ENCODE results near the gene SLC25A48. TPM values are rescaled to one million over a fixed set of nuclear protein-coding genes. Genes with fewer than 3 reads are reported as not detected.
"Not testable (repeated sequence)": the region's sequence is repeated elsewhere in the genome, so short reads cannot be mapped to it uniquely, and the experiment has no call there.

SLC25A48 gene
- total and polyA plus RNA-seq, 3 experiments from 2014 or later, result not detected

DNA sequence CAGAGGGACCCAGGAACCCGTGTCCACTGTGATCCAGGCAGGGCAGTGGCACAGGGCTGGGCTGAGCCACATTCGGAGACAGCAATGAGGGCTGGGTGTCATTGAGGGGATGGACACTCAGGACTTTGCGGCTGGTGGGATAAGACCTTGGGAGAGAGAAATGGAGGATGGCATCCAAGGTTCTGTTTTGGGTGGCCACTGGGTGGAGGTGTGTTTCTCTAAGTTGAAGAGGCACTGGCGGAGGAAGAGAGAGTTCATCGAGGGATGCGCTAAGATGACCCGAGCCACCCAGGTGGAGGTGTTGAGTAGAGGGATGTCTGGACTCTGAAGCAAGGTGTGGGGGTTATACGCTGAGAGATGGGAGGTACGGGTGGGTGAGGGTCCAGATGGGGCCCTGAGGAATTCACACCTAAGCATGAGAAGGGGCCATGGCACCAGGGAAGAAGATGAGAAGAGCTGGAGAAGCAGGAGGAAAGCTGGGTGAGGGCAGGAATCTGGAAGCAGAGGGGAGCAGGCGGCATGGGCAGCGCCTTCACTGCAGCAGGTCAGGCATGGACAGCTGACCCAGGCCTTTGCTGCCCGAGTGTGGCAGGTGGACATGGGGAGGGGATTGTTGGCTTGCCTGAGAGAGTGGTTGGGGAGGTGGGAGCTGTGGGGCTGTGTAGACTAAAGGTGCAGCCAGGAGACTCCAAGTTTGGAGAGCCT, 2.5 kb upstream of the SLC25A48 start:
- H3K27me3 Mint-ChIP-seq, result peaks cover 32 to 48% of the 10 kb centered on the region in 2 donors
- peaks cover 5 to 6% (median 5%) of the 10 kb centered on the region in 3 donors for H3K4me1 Mint-ChIP-seq
- Histone ChIP-seq H3K27ac (ENCODE audit: low read depth, low read length) (no peak overlapping the region), H3K4me1 (ENCODE audit: insufficient read depth, low read length) (no peaks in the 10 kb centered on the region), H3K27me3 (ENCODE audit: insufficient read depth, low read length, poor library complexity, severe bottlenecking) (no peaks in the 10 kb centered on the region), H3K4me3 (ENCODE audit: low read length) (no peak overlapping the region), H3K9me3 (ENCODE audit: low read length) (no peaks in the 10 kb centered on the region), H3K36me3 (ENCODE audit: insufficient read depth, low read length) (no peaks in the 10 kb centered on the region)
- peaks cover 0 to 2% (median 0%) of the 10 kb centered on the region in 5 donors for H3K9me3 Mint-ChIP-seq
- no peak for DNase-seq
- H3K36me3 Mint-ChIP-seq, result no peaks in the 10 kb centered on the region
- ChIA-PET CTCF (no interaction called here), POLR2A (no interaction called here)
- no peak overlapping the region for H3K27ac Mint-ChIP-seq
- no peak overlapping the region for H3K4me3 Mint-ChIP-seq

DNA sequence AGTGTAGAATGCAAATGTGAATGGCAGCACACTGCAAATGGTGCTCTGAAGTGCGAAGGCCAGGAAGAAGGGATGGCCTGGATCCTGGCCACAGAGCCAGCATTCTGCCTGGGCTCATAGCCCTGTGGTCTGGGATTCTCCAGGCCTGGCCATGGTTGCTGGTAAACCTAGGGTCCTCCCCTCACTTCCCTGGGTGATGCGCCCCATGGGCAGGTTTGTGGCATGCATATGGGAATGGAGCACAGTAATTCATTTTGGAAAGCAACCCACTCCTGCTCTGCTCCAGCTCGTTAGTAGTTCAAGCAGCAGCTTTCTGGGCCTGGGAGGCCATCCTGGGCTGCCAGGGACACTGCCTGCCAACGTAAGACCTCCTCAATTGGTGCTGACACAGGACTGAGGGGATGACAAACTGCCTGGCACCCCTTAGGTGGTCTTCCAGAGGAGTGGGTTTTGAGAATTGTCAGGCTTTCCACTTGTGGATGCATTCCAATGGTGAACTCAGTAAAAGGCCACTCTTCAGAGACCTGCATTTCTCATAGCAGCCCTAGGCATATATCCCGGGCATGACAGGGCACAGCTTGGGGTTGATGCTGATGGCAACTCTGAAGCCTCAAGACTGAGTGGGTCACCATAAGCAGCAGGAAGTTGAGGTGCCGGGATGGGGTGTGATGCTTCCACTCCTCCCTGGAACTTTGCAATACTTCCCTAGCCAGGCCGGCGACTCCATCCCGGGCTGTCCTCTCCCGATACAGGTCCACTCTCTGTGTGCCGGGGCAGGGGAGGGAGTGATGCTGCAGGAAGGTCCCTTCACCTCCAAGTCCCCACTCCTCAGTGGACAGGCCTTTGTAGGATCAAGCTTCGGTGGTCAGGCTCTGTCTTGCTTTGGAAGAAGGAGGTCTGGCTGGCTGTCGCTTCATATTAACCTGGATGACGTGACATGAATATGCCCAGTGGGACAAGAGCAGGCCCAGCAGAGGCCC, 1.2 kb upstream of the SLC25A48 start:
- H3K9me3 ChIP-seq (ENCODE audit: low read length), result no peaks in the 10 kb centered on the region
- Mint-ChIP-seq H3K4me1 (peaks cover 5 to 6% (median 5%) of the 10 kb centered on the region in 3 donors), H3K27me3 (peaks cover 32 to 48% of the 10 kb centered on the region in 2 donors), H3K4me3 (no peak overlapping the region), H3K27ac (no peak overlapping the region), H3K36me3 (no peaks in the 10 kb centered on the region), H3K9me3 (peaks cover 0 to 8% (median 6%) of the 10 kb centered on the region in 5 donors)
- POLR2A ChIA-PET, result no interaction called here
- H3K4me3 ChIP-seq (ENCODE audit: low read length), result no peak overlapping the region
- no peak for DNase-seq
- no peak overlapping the region for H3K27ac ChIP-seq (ENCODE audit: low read depth, low read length)
- no peaks in the 10 kb centered on the region for H3K36me3 ChIP-seq (ENCODE audit: insufficient read depth, low read length)
- CTCF ChIA-PET, result no interaction called here
- no peaks in the 10 kb centered on the region for H3K4me1 ChIP-seq (ENCODE audit: insufficient read depth, low read length)
- H3K27me3 ChIP-seq (ENCODE audit: insufficient read depth, low read length, poor library complexity, severe bottlenecking), result no peaks in the 10 kb centered on the region

DNA sequence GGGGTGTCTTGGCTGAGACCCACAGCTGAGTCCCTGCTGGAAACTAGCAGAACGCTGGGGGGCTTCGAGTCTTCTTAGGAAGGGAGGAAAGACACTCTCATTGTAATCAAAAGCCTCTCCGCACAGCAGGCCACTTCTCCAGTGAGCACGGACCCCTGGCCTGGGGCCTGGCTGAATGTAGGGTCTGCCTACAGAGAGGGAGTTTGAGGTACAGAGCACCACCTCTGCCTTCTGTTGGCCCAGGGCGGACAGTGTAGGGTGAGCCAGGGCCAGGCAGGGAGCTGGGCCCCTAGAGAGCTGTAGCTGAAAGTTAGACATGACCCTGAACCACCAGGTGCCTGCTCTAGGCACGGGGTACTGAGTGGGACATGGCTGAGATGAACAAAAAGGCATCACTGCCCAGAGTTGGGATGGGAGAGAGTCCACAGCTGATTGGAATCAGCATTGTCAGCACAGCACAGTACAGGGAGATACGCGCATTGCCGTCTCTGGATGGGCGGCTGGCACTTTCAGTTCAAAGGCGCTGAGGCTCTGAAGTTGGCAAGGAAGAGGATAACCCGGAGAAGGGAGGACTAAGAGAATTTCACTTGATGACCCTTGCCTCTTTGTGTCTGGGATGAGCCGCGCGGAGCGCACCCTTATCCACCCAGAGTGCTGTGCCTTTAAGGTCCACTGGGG, 363 bp upstream of the SLC25A48 start:
- POLR2A ChIA-PET, result no interaction called here

DNA sequence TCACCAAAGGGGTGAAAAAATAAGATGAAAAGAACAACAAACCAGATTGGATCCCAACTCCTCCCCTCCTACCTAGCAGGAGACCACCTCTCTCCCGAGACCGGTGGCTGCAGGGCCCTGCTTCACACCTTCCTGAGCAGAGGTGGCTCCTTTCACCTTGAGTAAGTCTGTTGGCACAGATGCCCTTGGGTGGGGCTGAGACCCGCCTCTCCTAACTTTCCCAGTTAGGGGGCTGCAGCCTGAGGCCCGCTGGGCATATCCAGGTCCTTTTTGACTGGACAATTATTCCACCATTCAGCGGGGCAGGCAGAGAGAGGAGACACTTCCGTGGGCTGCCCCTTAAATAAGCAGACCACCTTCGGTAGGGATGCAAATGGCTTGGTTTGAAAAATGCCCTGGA, 1.3 kb downstream of the SLC25A48 start:
- ChIA-PET POLR2A (no interaction called here), CTCF (no interaction called here)
- Histone ChIP-seq H3K4me3 (ENCODE audit: low read length) (no peak overlapping the region), H3K9me3 (ENCODE audit: low read length) (no peaks in the 10 kb centered on the region), H3K27me3 (ENCODE audit: insufficient read depth, low read length, poor library complexity, severe bottlenecking) (no peaks in the 10 kb centered on the region), H3K27ac (ENCODE audit: low read depth, low read length) (no peak overlapping the region), H3K36me3 (ENCODE audit: insufficient read depth, low read length) (no peaks in the 10 kb centered on the region), H3K4me1 (ENCODE audit: insufficient read depth, low read length) (no peaks in the 10 kb centered on the region)
- no peak for DNase-seq
- H3K36me3 Mint-ChIP-seq, result no peaks in the 10 kb centered on the region
- H3K4me1 Mint-ChIP-seq, result peaks cover 5 to 6% (median 5%) of the 10 kb centered on the region in 3 donors
- peaks cover 32 to 41% of the 10 kb centered on the region in 2 donors for H3K27me3 Mint-ChIP-seq
- H3K9me3 Mint-ChIP-seq, result peaks cover 3 to 10% (median 8%) of the 10 kb centered on the region in 5 donors
- H3K27ac Mint-ChIP-seq, result no peak overlapping the region
- H3K4me3 Mint-ChIP-seq, result no peak overlapping the region

More for the DNA sequence above, 363 bp upstream of the SLC25A48 start:
- Mint-ChIP-seq H3K4me3 (no peak overlapping the region), H3K9me3 (peaks cover 2 to 9% (median 8%) of the 10 kb centered on the region in 5 donors), H3K27me3 (peaks cover 32 to 48% of the 10 kb centered on the region in 2 donors), H3K4me1 (peaks cover 5 to 6% (median 5%) of the 10 kb centered on the region in 3 donors), H3K27ac (no peak overlapping the region), H3K36me3 (no peaks in the 10 kb centered on the region)
- no peak overlapping the region for H3K4me3 ChIP-seq (ENCODE audit: low read length)
- CTCF ChIA-PET, result no interaction called here
- H3K36me3 ChIP-seq (ENCODE audit: insufficient read depth, low read length), result no peaks in the 10 kb centered on the region
- no peak for DNase-seq
- no peaks in the 10 kb centered on the region for H3K9me3 ChIP-seq (ENCODE audit: low read length)
- no peak overlapping the region for H3K27ac ChIP-seq (ENCODE audit: low read depth, low read length)
- H3K27me3 ChIP-seq (ENCODE audit: insufficient read depth, low read length, poor library complexity, severe bottlenecking), result no peaks in the 10 kb centered on the region
- no peaks in the 10 kb centered on the region for H3K4me1 ChIP-seq (ENCODE audit: insufficient read depth, low read length)

DNA sequence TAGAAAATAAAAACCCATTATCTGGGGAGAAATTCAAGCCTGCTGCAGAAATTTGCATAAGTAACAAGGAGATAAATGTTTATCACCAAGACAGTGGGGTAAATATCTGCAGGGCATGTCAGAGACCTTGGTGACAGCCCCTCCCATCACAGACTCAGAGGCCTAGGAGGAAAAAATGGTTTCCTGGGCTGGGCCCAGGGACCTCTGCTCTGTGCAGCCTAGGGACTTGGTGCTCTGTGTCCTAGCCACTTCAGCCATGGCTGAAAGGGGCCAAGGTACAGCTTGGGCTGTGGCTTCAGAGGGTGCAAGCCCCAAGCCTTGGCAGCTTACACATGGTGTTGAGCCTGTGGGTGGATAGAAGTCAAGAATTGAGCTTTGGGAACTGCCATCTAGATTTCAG, 3.9 kb downstream of the SLC25A48 start:
- POLR2A ChIA-PET; H3K36me3 Mint-ChIP-seq; H3K9me3 ChIP-seq (ENCODE audit: low read length); H3K4me1 ChIP-seq (ENCODE audit: insufficient read depth, low read length); H3K36me3 ChIP-seq (ENCODE audit: insufficient read depth, low read length); H3K27ac ChIP-seq (ENCODE audit: low read depth, low read length); H3K4me3 Mint-ChIP-seq; CTCF ChIA-PET; H3K4me3 ChIP-seq (ENCODE audit: low read length); H3K4me1 Mint-ChIP-seq; DNase-seq; H3K27ac Mint-ChIP-seq; H3K27me3 ChIP-seq (ENCODE audit: insufficient read depth, low read length, poor library complexity, severe bottlenecking): not testable (repeated sequence)
- peaks cover 26 to 36% of the 10 kb centered on the region in 2 donors for H3K27me3 Mint-ChIP-seq
- H3K9me3 Mint-ChIP-seq, result peaks cover 3 to 10% (median 9%) of the 10 kb centered on the region in 5 donors

DNA sequence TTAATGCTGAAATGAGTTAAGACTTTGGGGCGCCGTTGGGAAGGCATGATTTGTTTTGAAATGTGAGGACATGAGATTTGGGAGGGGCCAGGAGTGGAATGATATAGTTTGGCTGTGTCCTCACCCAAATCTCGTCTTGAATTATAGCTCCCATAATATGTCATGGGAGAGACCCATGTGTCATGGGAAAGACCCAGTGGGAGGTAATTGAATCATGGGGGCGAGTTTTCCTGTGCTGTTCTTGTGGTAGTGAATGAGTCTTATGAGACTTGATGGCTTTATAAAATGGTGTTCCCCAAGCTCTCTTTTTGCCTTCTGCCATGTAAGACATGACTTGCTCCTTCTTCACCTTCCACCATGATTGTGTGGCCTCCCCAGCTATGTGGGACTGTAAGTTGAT, 5.1 kb downstream of the SLC25A48 start:
- POLR2A ChIA-PET, result no interaction called here
- no peak overlapping the region for H3K4me3 ChIP-seq (ENCODE audit: low read length)
- no peak overlapping the region for H3K27ac Mint-ChIP-seq
- H3K4me1 ChIP-seq (ENCODE audit: insufficient read depth, low read length), result no peaks in the 10 kb centered on the region
- no peak for DNase-seq
- H3K4me1 Mint-ChIP-seq, result no peaks in the 10 kb centered on the region
- peaks cover 15 to 29% of the 10 kb centered on the region in 2 donors for H3K27me3 Mint-ChIP-seq
- H3K27me3 ChIP-seq (ENCODE audit: insufficient read depth, low read length, poor library complexity, severe bottlenecking), result no peaks in the 10 kb centered on the region
- no peaks in the 10 kb centered on the region for H3K36me3 Mint-ChIP-seq
- no peak overlapping the region for H3K4me3 Mint-ChIP-seq
- H3K9me3 ChIP-seq (ENCODE audit: low read length), result no peaks in the 10 kb centered on the region
- H3K9me3 Mint-ChIP-seq, result peaks cover 3 to 10% (median 9%) of the 10 kb centered on the region in 5 donors
- no peaks in the 10 kb centered on the region for H3K36me3 ChIP-seq (ENCODE audit: insufficient read depth, low read length)
- CTCF ChIA-PET, result no interaction called here
- H3K27ac ChIP-seq (ENCODE audit: low read depth, low read length), result no peak overlapping the region

DNA sequence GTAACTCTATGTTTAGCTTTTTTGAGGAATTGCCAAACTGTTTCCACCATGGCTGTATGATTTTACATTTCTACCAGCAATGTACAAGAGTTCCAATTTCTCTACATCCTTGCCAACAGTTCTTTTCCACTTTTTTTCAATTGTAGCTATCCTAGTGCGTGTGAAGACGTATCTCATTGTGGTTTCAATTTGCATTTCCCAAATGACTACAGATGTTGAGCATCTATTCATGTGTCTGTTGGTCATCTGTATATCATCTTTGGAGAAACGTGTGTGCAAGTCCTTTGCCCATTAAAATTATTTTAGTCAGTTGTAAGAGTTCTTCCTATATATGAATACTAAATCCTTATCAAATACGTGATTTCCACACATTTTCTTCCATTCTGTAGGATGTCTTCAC, 6.5 kb downstream of the SLC25A48 start:
- no peaks in the 10 kb centered on the region for H3K4me1 ChIP-seq (ENCODE audit: insufficient read depth, low read length)
- POLR2A ChIA-PET, result no interaction called here
- no peak overlapping the region for H3K4me3 Mint-ChIP-seq
- DNase-seq, result no peak
- H3K27me3 ChIP-seq (ENCODE audit: insufficient read depth, low read length, poor library complexity, severe bottlenecking), result no peaks in the 10 kb centered on the region
- H3K27ac Mint-ChIP-seq, result no peak overlapping the region
- CTCF ChIA-PET, result no interaction called here
- H3K27ac ChIP-seq (ENCODE audit: low read depth, low read length), result no peak overlapping the region
- H3K4me3 ChIP-seq (ENCODE audit: low read length), result no peak overlapping the region
- no peaks in the 10 kb centered on the region for H3K9me3 ChIP-seq (ENCODE audit: low read length)
- H3K36me3 Mint-ChIP-seq, result no peaks in the 10 kb centered on the region
- H3K9me3 Mint-ChIP-seq, result peaks cover 3 to 10% (median 9%) of the 10 kb centered on the region in 5 donors
- H3K27me3 Mint-ChIP-seq, result peaks cover 12 to 29% of the 10 kb centered on the region in 2 donors
- H3K4me1 Mint-ChIP-seq, result no peaks in the 10 kb centered on the region
- no peaks in the 10 kb centered on the region for H3K36me3 ChIP-seq (ENCODE audit: insufficient read depth, low read length)

DNA sequence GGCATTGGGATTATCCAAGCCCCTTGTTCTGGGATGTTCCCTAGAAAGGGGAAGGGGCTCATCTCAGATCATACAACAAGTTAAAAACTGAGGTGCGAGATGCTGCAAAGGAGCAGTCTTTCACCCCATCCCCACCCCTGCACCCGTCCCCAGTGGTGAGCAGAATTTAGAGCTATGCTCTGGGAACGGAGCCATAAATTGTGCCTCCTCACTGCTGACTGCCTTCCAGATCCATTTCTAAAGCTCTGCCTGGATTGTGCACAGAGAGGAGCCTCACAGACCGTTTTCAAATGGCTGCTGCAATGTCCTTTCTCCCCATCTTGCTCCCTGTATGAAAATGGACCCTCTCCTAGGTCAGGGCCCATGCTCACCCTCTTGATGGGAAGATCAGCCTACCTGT, 8.3 kb downstream of the SLC25A48 start:
- H3K36me3 Mint-ChIP-seq, result no peaks in the 10 kb centered on the region
- Histone ChIP-seq H3K36me3 (ENCODE audit: insufficient read depth, low read length) (no peaks in the 10 kb centered on the region), H3K27me3 (ENCODE audit: insufficient read depth, low read length, poor library complexity, severe bottlenecking) (no peaks in the 10 kb centered on the region), H3K4me1 (ENCODE audit: insufficient read depth, low read length) (no peaks in the 10 kb centered on the region), H3K9me3 (ENCODE audit: low read length) (no peaks in the 10 kb centered on the region), H3K27ac (ENCODE audit: low read depth, low read length) (no peak overlapping the region), H3K4me3 (ENCODE audit: low read length) (no peak overlapping the region)
- H3K27me3 Mint-ChIP-seq, result peaks cover 11 to 21% of the 10 kb centered on the region in 2 donors
- H3K27ac Mint-ChIP-seq, result no peak overlapping the region
- POLR2A ChIA-PET, result no interaction called here
- no peak for DNase-seq
- CTCF ChIA-PET, result no interaction called here
- H3K9me3 Mint-ChIP-seq, result peaks cover 3 to 8% (median 5%) of the 10 kb centered on the region in 5 donors
- H3K4me1 Mint-ChIP-seq, result no peaks in the 10 kb centered on the region
- H3K4me3 Mint-ChIP-seq, result no peak overlapping the region
